Measurements from ENCODE around the gene PLET1.
A peak's percentile ranks its signal among the peaks of the same experiment; 100 is the strongest.

PLET1 gene

DNA sequence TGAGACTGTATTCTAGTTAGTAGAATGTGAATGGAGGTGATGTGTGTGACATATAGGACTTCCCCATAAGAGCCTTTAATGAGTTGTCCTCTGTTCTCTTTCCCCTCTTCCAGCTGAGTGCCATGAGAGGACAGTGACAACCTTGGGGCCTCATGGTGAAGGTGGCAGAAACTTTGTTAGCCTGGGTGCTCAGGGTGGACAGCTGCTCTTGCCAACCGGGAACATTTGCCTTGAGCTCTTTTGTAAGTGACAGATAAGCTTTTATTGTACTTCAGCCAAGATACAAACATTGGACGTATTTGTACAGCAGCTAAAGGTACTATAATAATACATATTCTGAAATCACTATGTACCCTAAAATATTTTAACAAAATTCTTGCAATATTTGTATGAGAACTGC is 33.0 kb upstream of the PLET1 start:
- no peak overlapping the region for H3K4me3 ChIP-seq (ENCODE audit: low read depth, low read length)
- no peak for TF ChIP-seq CTCF (IDR thresholded peaks at IDR 0.05; ENCODE audit: low read depth, low read length)

DNA sequence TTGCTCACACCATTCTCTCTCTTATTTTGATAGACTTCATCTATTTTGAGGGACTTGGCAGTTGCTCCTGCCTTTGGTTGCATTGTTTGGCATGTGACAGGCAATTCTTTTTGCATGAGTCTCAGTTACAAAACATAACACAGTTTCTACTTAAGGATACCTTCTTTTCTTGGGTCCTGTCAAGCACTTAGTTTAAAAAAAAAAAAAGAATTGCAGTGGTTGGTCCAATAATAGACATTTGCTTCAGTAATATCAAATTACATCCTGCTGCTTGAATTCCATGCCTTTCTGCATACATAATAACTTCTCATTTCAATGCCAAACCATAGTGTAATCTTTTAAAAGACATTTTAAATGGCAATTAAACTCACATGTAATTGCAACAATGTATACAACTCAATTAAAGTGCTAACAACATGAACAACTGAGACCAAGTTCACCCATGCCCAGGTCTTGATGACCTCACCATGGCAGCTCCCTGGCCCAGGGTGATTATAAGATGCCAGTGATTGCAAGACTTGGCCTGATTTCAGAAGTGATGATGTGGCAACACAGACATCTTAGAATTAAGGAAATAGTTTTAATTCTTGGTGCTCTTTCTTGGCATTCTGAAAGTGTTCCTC is 32.2 kb upstream of the PLET1 start:
- H3K4me3 ChIP-seq (ENCODE audit: low read depth, low read length) = no peak overlapping the region
- TF ChIP-seq CTCF (IDR thresholded peaks at IDR 0.05; ENCODE audit: low read depth, low read length) = no peak

- no peak for TF ChIP-seq CTCF (IDR thresholded peaks at IDR 0.05; ENCODE audit: low read depth, low read length)
- H3K4me3 ChIP-seq (ENCODE audit: low read depth, low read length) = no peak overlapping the region
These were observed 31.5 kb upstream of the PLET1 start for GRCh38 chr11:112292188-112292587.

DNA sequence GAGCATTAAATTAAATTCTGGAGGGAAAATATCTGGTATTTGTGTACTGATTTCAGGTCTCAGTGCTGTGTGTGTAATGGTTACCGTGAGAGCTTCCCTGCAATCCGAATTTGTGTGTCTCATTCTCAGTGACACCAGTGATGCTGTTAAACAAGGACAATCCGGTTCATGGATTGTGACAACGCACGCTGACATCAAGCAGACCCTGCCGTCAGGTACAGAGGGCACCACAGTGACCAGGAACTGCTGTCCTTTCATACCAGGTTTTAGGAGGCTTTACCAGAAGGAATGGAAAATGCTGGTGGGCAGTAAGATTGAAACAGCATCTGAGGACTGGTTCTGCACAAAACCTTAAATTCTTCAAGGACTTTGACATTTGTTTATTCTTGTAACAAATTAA is 30.5 kb upstream of the PLET1 start:
- H3K4me3 ChIP-seq (ENCODE audit: low read depth, low read length) = peak overlapping the region; percentile 73; the same call in 1 of the 2 replicates

GRCh38 chr11:112290493-112290850 is 29.8 kb upstream of the PLET1 start:
- peak overlapping the region; percentile 73 for H3K4me3 ChIP-seq (ENCODE audit: low read depth, low read length)
- TF ChIP-seq CTCF (IDR thresholded peaks at IDR 0.05; ENCODE audit: low read depth, low read length) = no peak

More for the DNA sequence above, 30.5 kb upstream of the PLET1 start:
- no peak for TF ChIP-seq CTCF (IDR thresholded peaks at IDR 0.05; ENCODE audit: low read depth, low read length)

DNA sequence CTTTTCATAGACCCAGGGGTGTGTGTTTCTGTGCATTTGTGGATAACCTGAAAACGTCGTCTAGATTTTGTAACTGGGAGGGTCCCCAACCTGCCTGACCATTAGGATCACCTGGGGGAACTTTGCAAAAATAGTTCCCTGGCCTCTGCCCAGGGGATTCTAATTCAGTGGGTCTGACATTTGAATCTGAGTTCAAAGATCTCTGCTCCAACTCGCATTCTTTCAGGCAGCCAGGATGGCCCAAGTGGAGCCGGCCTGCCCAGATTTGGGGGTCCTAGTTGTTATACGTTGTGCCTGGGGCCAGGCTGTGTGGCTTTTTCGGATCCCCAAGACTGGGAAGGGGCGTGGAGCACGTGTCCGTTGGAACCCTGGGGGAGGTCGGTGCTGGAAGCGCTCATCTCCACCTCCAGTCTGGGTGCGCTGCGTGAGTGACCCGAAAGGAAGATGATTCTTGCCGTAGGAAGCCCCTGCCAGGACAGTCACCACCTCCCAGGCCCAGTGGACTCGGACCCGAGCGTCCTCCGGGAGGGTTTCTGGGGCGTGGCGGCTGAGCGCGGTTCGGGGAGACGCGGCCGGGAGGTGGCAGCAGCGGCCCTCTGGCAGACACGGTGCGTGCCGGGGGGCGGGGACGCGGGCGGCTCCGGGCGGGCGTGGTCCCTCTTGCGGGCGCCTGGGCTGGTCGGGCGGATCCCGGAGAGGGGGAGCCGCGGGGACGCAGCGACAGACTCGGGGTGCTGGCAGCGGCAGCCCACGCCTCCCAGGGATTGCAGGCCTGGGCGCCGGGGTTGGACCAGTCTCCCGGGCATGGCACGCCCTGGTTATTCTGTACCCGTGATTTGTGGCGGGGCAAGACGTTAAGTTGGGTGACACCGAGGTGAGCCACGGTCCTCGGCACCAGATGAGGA is 29.2 kb upstream of the PLET1 start:
- peak overlapping the region; percentile 73 for H3K4me3 ChIP-seq (ENCODE audit: low read depth, low read length)
- TF ChIP-seq CTCF (IDR thresholded peaks at IDR 0.05; ENCODE audit: low read depth, low read length) = peak; percentile 66

DNA sequence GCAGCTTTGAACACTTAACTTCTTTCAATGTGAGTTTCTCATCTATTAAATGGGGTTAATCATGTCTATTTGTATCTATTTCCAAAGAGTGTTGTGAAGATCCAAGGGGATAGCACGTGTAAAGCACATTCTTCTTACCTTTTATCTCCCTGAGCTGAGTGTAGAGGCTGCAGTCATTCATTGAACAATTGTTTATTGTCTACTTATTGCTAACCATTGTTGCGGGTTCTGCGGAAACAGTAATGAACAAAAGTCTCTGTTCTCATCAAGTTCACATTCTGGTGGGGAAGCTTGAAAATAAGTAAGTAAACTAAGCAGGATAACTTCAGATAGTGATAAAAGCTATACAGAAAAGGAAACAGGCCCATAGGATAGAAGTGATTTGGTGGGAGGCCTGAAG is 27.4 kb upstream of the PLET1 start:
- no peak overlapping the region for H3K4me3 ChIP-seq (ENCODE audit: low read depth, low read length)
- TF ChIP-seq CTCF (IDR thresholded peaks at IDR 0.05; ENCODE audit: low read depth, low read length) = no peak

Measured in WI38 (cell line).